Bronchial epithelial cell (primary cell): ENCODE results near the gene SAMMSON. TPM values are rescaled to one million over a fixed set of nuclear protein-coding genes. Genes with fewer than 3 reads are reported as not detected.

ENCODE experiments used
- DNase-seq: peaks from one replicate; pipeline ENCODE4 v3.0.0-alpha.2; 2010; ENCODE audit warnings: low read depth
- FAIRE-seq: peaks from 2 replicates; lab custom pipeline; 2011; peaks lifted over from hg19 to GRCh38; lab: Jason Lieb, UNC
- H3K27me3 ChIP-seq: 2 replicates; pipeline ENCODE4 v1.5.1; 2011; ENCODE audit warnings: low read length; ENCODE audit not compliant: control insufficient read depth, insufficient read depth
- H3K36me3 ChIP-seq: 2 replicates; pipeline ENCODE4 v1.5.1; 2011; ENCODE audit warnings: low read length; ENCODE audit not compliant: control insufficient read depth, insufficient read depth
- H3K4me3 ChIP-seq: 2 replicates; pipeline ENCODE4 v1.5.1; 2011; ENCODE audit warnings: mild to moderate bottlenecking, low read depth, low read length, control low read depth
- total RNA-seq: library from RNA; depleted of rRNA; stranded (reverse); fragments of >200 nt; gene quantifications from 2 replicates; pipeline ENCODE4 v1.2.1, GENCODE V29; 2014
- TF ChIP-seq, protein P1 (sequence below): IDR thresholded peaks from 2 replicates; pipeline ENCODE4 v1.5.1; 2011; ENCODE audit warnings: mild to moderate bottlenecking, moderate library complexity, low read length, control low read depth, inconsistent platforms; ENCODE audit not compliant: insufficient read depth, severe bottlenecking

Gene SAMMSON
- total RNA-seq, 1 donor from 2014 or later = not detected

DNA sequence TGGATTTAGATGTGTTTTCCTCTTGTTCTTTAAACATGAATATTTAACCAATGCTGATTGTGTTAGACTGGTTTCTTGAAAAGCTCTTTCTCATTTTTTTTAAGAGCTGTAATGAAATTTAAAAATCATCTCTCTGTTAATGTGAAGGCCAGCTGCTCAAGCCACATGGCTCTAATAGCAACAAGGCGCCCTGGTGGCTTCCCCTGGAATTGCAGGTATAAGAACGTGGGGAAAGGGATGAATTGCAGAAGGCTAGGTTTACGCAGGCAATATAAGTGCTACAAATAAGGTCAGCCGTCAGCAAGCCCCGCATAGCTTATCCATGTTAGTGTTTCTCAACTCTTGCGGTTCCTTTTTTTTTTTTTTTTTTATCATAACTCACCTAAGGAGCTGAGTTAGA lies 108.5 kb downstream of the SAMMSON start:
- no peak for FAIRE-seq
- Histone ChIP-seq H3K4me3 (no peak overlapping the region), H3K36me3 (no peaks in the 10 kb centered on the region), H3K27me3 (no peaks in the 10 kb centered on the region)
- TF ChIP-seq, protein P1, sequence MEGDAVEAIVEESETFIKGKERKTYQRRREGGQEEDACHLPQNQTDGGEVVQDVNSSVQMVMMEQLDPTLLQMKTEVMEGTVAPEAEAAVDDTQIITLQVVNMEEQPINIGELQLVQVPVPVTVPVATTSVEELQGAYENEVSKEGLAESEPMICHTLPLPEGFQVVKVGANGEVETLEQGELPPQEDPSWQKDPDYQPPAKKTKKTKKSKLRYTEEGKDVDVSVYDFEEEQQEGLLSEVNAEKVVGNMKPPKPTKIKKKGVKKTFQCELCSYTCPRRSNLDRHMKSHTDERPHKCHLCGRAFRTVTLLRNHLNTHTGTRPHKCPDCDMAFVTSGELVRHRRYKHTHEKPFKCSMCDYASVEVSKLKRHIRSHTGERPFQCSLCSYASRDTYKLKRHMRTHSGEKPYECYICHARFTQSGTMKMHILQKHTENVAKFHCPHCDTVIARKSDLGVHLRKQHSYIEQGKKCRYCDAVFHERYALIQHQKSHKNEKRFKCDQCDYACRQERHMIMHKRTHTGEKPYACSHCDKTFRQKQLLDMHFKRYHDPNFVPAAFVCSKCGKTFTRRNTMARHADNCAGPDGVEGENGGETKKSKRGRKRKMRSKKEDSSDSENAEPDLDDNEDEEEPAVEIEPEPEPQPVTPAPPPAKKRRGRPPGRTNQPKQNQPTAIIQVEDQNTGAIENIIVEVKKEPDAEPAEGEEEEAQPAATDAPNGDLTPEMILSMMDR = peak; percentile 55
- DNase-seq = peak; percentile 12

DNA sequence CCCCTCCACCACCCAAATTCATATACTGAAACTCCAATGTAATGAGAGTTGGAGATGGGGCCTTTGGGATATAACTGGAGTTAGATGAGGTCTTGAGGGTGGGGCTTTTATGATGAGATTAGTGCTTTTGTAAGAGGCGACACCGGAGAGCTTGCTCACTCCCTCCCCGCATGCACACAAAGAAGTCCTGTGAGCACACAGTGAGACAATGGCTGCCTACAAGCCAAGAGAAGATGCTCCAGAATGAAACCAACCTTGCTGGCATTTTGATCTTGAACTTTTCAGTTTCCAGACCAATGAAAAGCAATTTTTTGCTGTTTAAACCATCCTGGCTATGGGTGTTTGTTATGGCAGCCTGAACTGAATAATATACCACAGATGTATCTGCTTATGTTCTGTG lies 109.0 kb downstream of the SAMMSON start:
- Histone ChIP-seq H3K4me3 (no peak overlapping the region), H3K27me3 (no peaks in the 10 kb centered on the region), H3K36me3 (no peaks in the 10 kb centered on the region)
- TF ChIP-seq, protein P1 = no peak
- DNase-seq (no peak), FAIRE-seq (no peak)

DNA sequence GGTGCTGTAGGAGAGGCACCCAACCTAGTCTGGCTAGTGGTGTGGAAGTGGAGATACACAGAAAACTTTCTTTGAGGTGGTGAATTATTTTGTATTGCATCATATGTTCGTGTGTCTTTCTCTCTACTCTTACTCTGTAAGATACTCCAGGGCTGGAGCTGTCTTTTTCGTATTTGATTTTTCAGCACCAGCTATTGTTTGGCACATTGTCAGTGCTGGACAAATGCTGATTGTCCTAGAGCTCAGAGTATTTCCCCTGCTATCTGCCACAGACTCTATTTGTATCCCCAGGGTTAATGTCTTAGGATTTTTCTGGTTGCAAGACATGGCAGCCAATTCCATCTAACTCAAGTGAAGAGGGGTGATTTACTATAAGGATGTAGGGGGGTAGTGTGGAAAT lies 110.5 kb downstream of the SAMMSON start:
- H3K4me3 ChIP-seq = no peak overlapping the region
- TF ChIP-seq, protein P1 = no peak
- no peaks in the 10 kb centered on the region for H3K36me3 ChIP-seq
- FAIRE-seq = no peak
- DNase-seq = no peak
- no peaks in the 10 kb centered on the region for H3K27me3 ChIP-seq

DNA sequence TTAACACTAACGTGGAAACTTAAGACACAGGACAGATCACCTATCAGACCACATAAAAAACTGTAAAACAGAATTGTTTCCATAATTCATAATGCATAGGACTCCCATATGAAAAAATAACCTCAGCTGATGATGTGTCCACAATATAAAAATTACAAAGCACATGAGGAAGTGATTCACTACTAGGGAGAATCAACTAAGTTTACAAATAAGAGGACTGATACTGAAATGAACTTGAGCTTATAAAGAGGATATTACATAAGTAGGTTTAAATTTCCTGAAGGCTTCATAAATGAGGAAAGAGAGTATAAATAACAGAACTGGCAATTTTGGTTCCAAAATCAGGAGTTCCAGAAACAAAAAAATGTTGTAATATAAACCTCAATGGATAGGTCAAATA lies 111.9 kb downstream of the SAMMSON start:
- peak; percentile 3 for DNase-seq
- TF ChIP-seq, protein P1 = no peak
- no peak for FAIRE-seq
- no peaks in the 10 kb centered on the region for H3K27me3 ChIP-seq
- H3K36me3 ChIP-seq = no peaks in the 10 kb centered on the region
- H3K4me3 ChIP-seq = no peak overlapping the region

DNA sequence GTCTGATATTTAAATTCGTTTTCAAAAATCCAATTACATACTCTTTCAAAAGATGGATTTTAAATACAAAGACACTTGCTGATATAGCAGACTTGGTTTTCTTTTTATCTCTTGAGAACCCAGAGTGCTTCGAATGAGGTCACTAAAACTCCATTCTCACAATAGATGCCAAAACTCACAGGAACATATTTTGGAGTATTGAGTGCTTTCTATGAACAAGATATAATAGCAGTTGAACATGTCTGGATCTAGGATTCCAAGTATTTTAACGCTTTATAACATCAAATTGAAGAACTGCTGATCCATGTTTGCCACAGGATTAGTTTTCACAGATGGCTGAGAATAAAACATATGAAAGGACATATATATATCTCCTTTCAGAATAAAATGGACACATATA lies 113.2 kb downstream of the SAMMSON start:
- TF ChIP-seq, protein P1 = no peak
- no peak for FAIRE-seq
- no peak for DNase-seq
- Histone ChIP-seq H3K4me3 (no peak overlapping the region), H3K27me3 (no peaks in the 10 kb centered on the region), H3K36me3 (no peaks in the 10 kb centered on the region)

DNA sequence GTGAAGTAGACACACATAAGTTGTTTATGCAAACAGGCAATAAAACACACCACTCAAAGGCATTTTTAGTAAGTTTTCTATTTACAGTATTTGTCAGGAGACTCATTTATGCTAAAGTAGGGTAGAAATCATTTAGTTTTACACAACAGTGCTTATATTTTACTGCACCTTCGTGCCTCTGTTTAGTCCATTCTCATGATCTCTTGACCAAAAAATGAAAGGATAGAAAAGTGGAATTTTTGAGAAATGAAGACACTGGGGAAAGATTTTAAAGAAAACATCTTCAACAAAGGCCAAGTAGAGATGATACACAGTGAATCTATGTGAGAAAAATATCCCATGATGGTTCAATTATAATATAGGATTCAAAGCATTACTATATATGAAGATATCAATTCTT lies 114.9 kb downstream of the SAMMSON start:
- Histone ChIP-seq H3K4me3 (no peak overlapping the region), H3K27me3 (no peaks in the 10 kb centered on the region), H3K36me3 (no peaks in the 10 kb centered on the region)
- TF ChIP-seq, protein P1 = no peak
- DNase-seq (no peak), FAIRE-seq (no peak)
